GM23248 (cell line): ENCODE data around the gene CCDC187. TPM values are rescaled to one million over a fixed set of nuclear protein-coding genes. Genes with fewer than 3 reads are reported as not detected.
"Not testable (repeated sequence)": the region's sequence is repeated elsewhere in the genome, so short reads cannot be mapped to it uniquely, and the experiment has no call there.

Source experiments
- DNase-seq: peaks from one replicate; pipeline ENCODE4 v3.0.0-alpha.2; 2015
- H2AFZ ChIP-seq: fragments of 200-600 bp; sonication (generic); 2 replicates; pipeline ENCODE4 v1.6.1; 2016; ENCODE audit warnings: antibody characterized with exemption
- H3F3A ChIP-seq: fragments of 200-600 bp; sonication (generic); 2 replicates; pipeline ENCODE4 v1.6.1; 2016; ENCODE audit warnings: mild to moderate bottlenecking, antibody characterized with exemption, mixed run types; ENCODE audit not compliant: insufficient read depth
- H3K27ac ChIP-seq: fragments of 200-600 bp; sonication (generic); 2 replicates; pipeline ENCODE4 v1.5.1; 2016; ENCODE audit warnings: mild to moderate bottlenecking
- H3K27me3 ChIP-seq: fragments of 200-600 bp; sonication (generic); replicated peaks from 2 replicates; pipeline ENCODE4 v1.6.1; 2016; ENCODE audit warnings: mild to moderate bottlenecking; ENCODE audit not compliant: insufficient read depth
- H3K36me3 ChIP-seq: fragments of 200-600 bp; sonication (generic); 2 replicates; pipeline ENCODE4 v1.6.1; 2016; ENCODE audit warnings: low read depth, mild to moderate bottlenecking
- H3K4me1 ChIP-seq: fragments of 200-600 bp; sonication (generic); 2 replicates; pipeline ENCODE4 v1.6.1; 2016; ENCODE audit warnings: mild to moderate bottlenecking; ENCODE audit not compliant: insufficient read depth
- H3K4me2 ChIP-seq: fragments of 200-600 bp; sonication (generic); one replicate; pipeline ENCODE4 v1.6.1; 2016; ENCODE audit warnings: mild to moderate bottlenecking; ENCODE audit not compliant: unreplicated experiment
- H3K4me3 ChIP-seq: fragments of 200-600 bp; sonication (generic); 2 replicates; pipeline ENCODE4 v1.5.1; 2016; ENCODE audit warnings: mild to moderate bottlenecking
- H3K79me2 ChIP-seq: fragments of 200-600 bp; sonication (generic); 2 replicates; pipeline ENCODE4 v1.6.1; 2016; ENCODE audit warnings: mild to moderate bottlenecking; ENCODE audit not compliant: insufficient read depth
- H3K9ac ChIP-seq: fragments of 200-600 bp; sonication (generic); 2 replicates; pipeline ENCODE4 v1.6.1; 2016; ENCODE audit warnings: mild to moderate bottlenecking
- H3K9me2 ChIP-seq: fragments of 200-600 bp; sonication (generic); 2 replicates; pipeline ENCODE4 v1.6.1; 2016; ENCODE audit warnings: mixed run types, mild to moderate bottlenecking, moderate library complexity; ENCODE audit not compliant: insufficient read depth
- H3K9me3 ChIP-seq: fragments of 200-600 bp; sonication (generic); one replicate; pipeline ENCODE4 v1.6.1; 2017; ENCODE audit warnings: low read depth
- H4K20me1 ChIP-seq: fragments of 200-600 bp; sonication (generic); 2 replicates; pipeline ENCODE4 v1.6.0; 2016; ENCODE audit not compliant: insufficient read depth
- EZH2 ChIP-seq: fragments of 200-600 bp; sonication (generic); IDR thresholded peaks from 2 replicates; pipeline ENCODE4 v1.6.1; 2018; ENCODE audit warnings: antibody characterized with exemption, mild to moderate bottlenecking; ENCODE audit not compliant: insufficient read depth, poor library complexity, severe bottlenecking
- EZH2phosphoT487 ChIP-seq: fragments of 200-600 bp; sonication (generic); IDR thresholded peaks from 2 replicates; pipeline ENCODE4 v1.6.1; 2018; ENCODE audit warnings: antibody characterized with exemption, moderate library complexity, mild to moderate bottlenecking, low read depth; ENCODE audit not compliant: insufficient read depth
- WGBS, 2 experiments: methylation state at CpG; one replicate each; pipeline ENCODE4 v1.1.6; 2015 to 2017; ENCODE audit warnings: low lambda C conversion rate in 2 of 2, low coverage in 1 of 2; ENCODE audit errors: missing lambda C conversion rate in 2 of 2; 5-methylcytosine and 5-hydroxymethylcytosine counted together
- in situ Hi-C: fragments of 300-500 bp; cut with MboI; formaldehyde crosslinking; loops from 2 replicates; pipeline ENCODE4 v1.15.0; 2020
- polyA plus RNA-seq: library from polyadenylated mRNA; unstranded; fragments of >200 nt; fragmentation: Nextera tagmentation; extraction: Ambion mirVana; gene quantifications from 2 replicates; pipeline ENCODE4 v1.2.1, GENCODE V29; 2016
- total RNA-seq: library from RNA; depleted of rRNA; stranded (reverse); fragments of >200 nt; shearing (Covaris generic); gene quantifications from 2 replicates; pipeline ENCODE4 v1.2.3, GENCODE V29; 2014; rRNA removed

The CCDC187 gene
- total RNA-seq = not detected in 2 replicates
- polyA plus RNA-seq = not detected in 2 replicates

GRCh38 chr9:136303825-136304416 lies at the start of gene CCDC187:
TSS of gene CCDC187 (minus strand) at chr9:136304094. CDS start at chr9:136303830, 264 bp downstream.
- H3K4me3 ChIP-seq = no peak within 1 kb of the TSS
- H3K4me2 ChIP-seq = no peak within 1 kb of the TSS
- DNase-seq = no peak
- H3K27ac ChIP-seq = no peak within 1 kb of the TSS
- H3K4me1 ChIP-seq = no peaks in the 10 kb centered on the region
- H3K79me2 ChIP-seq = no peaks in the 10 kb centered on the region
- no peak within 1 kb of the TSS for H3K9ac ChIP-seq
- 73 to 77% methylated on average over 18 to 22 of the region's 22 CpGs for WGBS, 2 experiments
- in situ Hi-C loops = no loop called here
- H3K36me3 ChIP-seq = no peaks in the 10 kb centered on the region
- H3K9me2 ChIP-seq = no peaks in the 10 kb centered on the region
- no peak within 1 kb of the TSS for H2AFZ ChIP-seq
- TF ChIP-seq EZH2 (no peak), EZH2phosphoT487 (no peak)
- H4K20me1 ChIP-seq = no peaks in the 10 kb centered on the region
- H3F3A ChIP-seq = peaks cover 12% of the 10 kb centered on the region; the same call in 1 of the 2 replicates
- H3K9me3 ChIP-seq = no peaks in the 10 kb centered on the region
- H3K27me3 ChIP-seq = no peaks in the 10 kb centered on the region; the same call in 1 of the 2 replicates

- Histone ChIP-seq H2AFZ (no peak overlapping the region), H3K4me1 (peaks cover 8% of the 10 kb centered on the region), H3K36me3 (no peaks in the 10 kb centered on the region), H3F3A (0 out of 2 replicates have a peak, but pooled peaks cover 3% of the 10 kb centered on the region), H3K9ac (no peak overlapping the region), H3K27ac (no peak overlapping the region), H4K20me1 (no peaks in the 10 kb centered on the region), H3K9me3 (no peaks in the 10 kb centered on the region), H3K79me2 (no peaks in the 10 kb centered on the region), H3K27me3 (no peaks in the 10 kb centered on the region), H3K4me3 (no peak overlapping the region), H3K4me2 (no peak overlapping the region), H3K9me2 (no peaks in the 10 kb centered on the region)
- 82 to 87% methylated on average over 9 to 11 of the region's 11 CpGs for WGBS, 2 experiments
- DNase-seq = no peak
- in situ Hi-C loops = no loop called here
- TF ChIP-seq EZH2 = no peak
- no peak for TF ChIP-seq EZH2phosphoT487
Measured at GRCh38 chr9:136353088-136353487, 49.2 kb upstream of the CCDC187 start.

GRCh38 chr9:136352682-136353081 lies 48.8 kb upstream of the CCDC187 start:
- H3K79me2 ChIP-seq = no peaks in the 10 kb centered on the region
- TF ChIP-seq EZH2 (no peak), EZH2phosphoT487 (no peak)
- no peaks in the 10 kb centered on the region for H3K36me3 ChIP-seq
- peaks cover 8% of the 10 kb centered on the region for H3K4me1 ChIP-seq
- 0 out of 2 replicates have a peak, but pooled peaks cover 3% of the 10 kb centered on the region for H3F3A ChIP-seq
- no peak overlapping the region for H3K4me2 ChIP-seq
- no peak for DNase-seq
- 83 to 84% methylated on average over 11 to 14 of the region's 16 CpGs for whole genome bisulfite sequencing, 2 experiments
- no peaks in the 10 kb centered on the region for H3K9me2 ChIP-seq
- no peak overlapping the region for H3K9ac ChIP-seq
- in situ Hi-C loops = no loop called here
- no peaks in the 10 kb centered on the region for H3K9me3 ChIP-seq
- H3K27ac ChIP-seq = no peak overlapping the region
- H3K4me3 ChIP-seq = no peak overlapping the region
- no peak overlapping the region for H2AFZ ChIP-seq
- no peaks in the 10 kb centered on the region for H3K27me3 ChIP-seq
- H4K20me1 ChIP-seq = no peaks in the 10 kb centered on the region

GRCh38 chr9:136351868-136352267 lies 48.0 kb upstream of the CCDC187 start:
- H3K4me2 ChIP-seq, H3K36me3 ChIP-seq, in situ Hi-C loops, H3K79me2 ChIP-seq, H4K20me1 ChIP-seq, H3K27ac ChIP-seq, H3K4me1 ChIP-seq, H3K9me3 ChIP-seq, DNase-seq, H3K27me3 ChIP-seq, H2AFZ ChIP-seq, H3K9ac ChIP-seq, H3K4me3 ChIP-seq, H3K9me2 ChIP-seq, H3F3A ChIP-seq: not testable (repeated sequence)
- WGBS, 2 experiments = 93 to 100% methylated on average over 9 to 17 of the region's 24 CpGs
